Heart left ventricle (tissue), 13 donors: ENCODE results near the gene QKI.

Experiments
- POLR2A ChIP-seq, 2 donors: fragments of 450-650 bp; IDR thresholded peaks; one replicate each; pipeline ENCODE4 v1.6.1; 2017; ENCODE audit warnings: antibody characterized with exemption in 2 of 2, mild to moderate bottlenecking in 2 of 2, moderate library complexity in 2 of 2
- TF ChIP-seq, protein P1 (sequence below), 12 donors: fragments of 200-600 bp; sonication (generic) in 4 of 12; IDR thresholded peaks; one replicate each; pipeline versions ENCODE4 v1.5.0 to v1.8.0; 2018 to 2022; ENCODE audit warnings: antibody characterized with exemption in 12 of 12, mild to moderate bottlenecking in 5 of 12
- donor health status: ischemic (EF 13 %, LVEDD 7.1; RV severe dilation, severe dysfunction).
- donor health status: DM: no; HTN: yes; CAD: no.
- donor health status: DM: no; HTN: no; CAD: no.
- donor health status: ischemic (EF 25% LVEDD 6.9; RV normal size, moderate dysfunction).
- donor health status: ischemic (EF 25% LVEDD 5.7; RV mildly dilated, moderate dysfunction).
- donor health status: ischemic (EF 35%, LVEDD 5.7; RV mildly dilated, moderate dysfunction).
- donor health status: nonischemic (EF 11% LVEDD 7.7; RV severe dilation, severe dysfunction).
- donor health status: DM: yes; HTN: yes; CAD: no.
- donor health status: PGD.
- donor health status: ischemic (EF 29% LVEDD 5.4; RV normal size, mild dysfunction).
- donor health status: nonischemic (EF 23%, LVEDD 6.1; RV moderate dilation, normal function).

DNA sequence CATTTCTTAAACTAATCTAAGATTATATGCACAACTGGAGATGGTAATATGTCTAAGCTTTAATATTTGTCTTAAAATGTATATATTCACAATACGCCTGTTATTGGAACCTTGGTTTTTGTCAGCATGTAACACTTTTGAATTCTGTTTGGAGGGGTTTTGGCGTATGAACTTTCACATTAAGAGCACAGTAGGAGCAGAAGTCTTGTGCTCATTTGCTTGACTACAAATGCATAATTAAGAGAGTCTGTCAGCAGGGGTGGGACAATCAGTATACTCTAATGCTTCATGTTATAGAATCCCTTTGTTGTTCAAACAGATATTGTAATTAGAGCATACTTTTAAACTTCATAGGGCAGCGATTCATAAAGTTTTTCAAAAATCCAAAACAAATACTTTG lies 112.8 kb downstream of the QKI start:
- TF ChIP-seq, protein P1, sequence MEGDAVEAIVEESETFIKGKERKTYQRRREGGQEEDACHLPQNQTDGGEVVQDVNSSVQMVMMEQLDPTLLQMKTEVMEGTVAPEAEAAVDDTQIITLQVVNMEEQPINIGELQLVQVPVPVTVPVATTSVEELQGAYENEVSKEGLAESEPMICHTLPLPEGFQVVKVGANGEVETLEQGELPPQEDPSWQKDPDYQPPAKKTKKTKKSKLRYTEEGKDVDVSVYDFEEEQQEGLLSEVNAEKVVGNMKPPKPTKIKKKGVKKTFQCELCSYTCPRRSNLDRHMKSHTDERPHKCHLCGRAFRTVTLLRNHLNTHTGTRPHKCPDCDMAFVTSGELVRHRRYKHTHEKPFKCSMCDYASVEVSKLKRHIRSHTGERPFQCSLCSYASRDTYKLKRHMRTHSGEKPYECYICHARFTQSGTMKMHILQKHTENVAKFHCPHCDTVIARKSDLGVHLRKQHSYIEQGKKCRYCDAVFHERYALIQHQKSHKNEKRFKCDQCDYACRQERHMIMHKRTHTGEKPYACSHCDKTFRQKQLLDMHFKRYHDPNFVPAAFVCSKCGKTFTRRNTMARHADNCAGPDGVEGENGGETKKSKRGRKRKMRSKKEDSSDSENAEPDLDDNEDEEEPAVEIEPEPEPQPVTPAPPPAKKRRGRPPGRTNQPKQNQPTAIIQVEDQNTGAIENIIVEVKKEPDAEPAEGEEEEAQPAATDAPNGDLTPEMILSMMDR (IDR thresholded peaks at IDR 0.05), result no peak
- TF ChIP-seq POLR2A (IDR thresholded peaks at IDR 0.05), result no peak
